Activated B cell treated with CpG ODN at 0.5 μM for 24 hours (primary cell): ENCODE results near the gene OLFML2A. TPM values are rescaled to one million over a fixed set of nuclear protein-coding genes. Genes with fewer than 3 reads are reported as not detected.
A peak's percentile ranks its signal among the peaks of the same experiment; 100 is the strongest.
"Not testable (repeated sequence)": the region's sequence is repeated elsewhere in the genome, so short reads cannot be mapped to it uniquely, and the experiment has no call there.

Experiments
- ATAC-seq: fragments of 200-7000 bp; cut with Tn5 transposase; one replicate; pipeline ENCODE4 v1.10.0; 2021; ENCODE audit warnings: low read depth, mild to moderate bottlenecking, moderate library complexity
- CTCF ChIA-PET: fragments of 350-600 bp; sonication (Branson Sonifier 250); formaldehyde crosslinking; loops from one replicate; lab custom pipeline; 2021; ENCODE audit warnings: antibody characterized with exemption; lab: Charles Lee
- POLR2A ChIA-PET: fragments of 350-600 bp; sonication (Branson Sonifier 250); formaldehyde crosslinking; loops from one replicate; lab custom pipeline; 2021; ENCODE audit warnings: antibody characterized with exemption; lab: Charles Lee
- DNase-seq: peaks from one replicate; pipeline ENCODE4 v3.0.0; 2022
- H3K27ac Mint-ChIP-seq: one replicate; pipeline ENCODE4 v1.8.0; 2020; ENCODE audit warnings: mixed read lengths
- H3K27me3 Mint-ChIP-seq: one replicate; pipeline ENCODE4 v1.8.0; 2021; ENCODE audit warnings: mixed read lengths
- H3K36me3 Mint-ChIP-seq: one replicate; pipeline ENCODE4 v1.8.0; 2021; ENCODE audit warnings: low read depth, mixed read lengths
- H3K4me1 Mint-ChIP-seq: one replicate; pipeline ENCODE4 v1.8.0; 2021; ENCODE audit warnings: mixed read lengths
- H3K4me3 Mint-ChIP-seq: one replicate; pipeline ENCODE4 v1.8.0; 2020; ENCODE audit warnings: mild to moderate bottlenecking, mixed read lengths
- H3K9me3 Mint-ChIP-seq: one replicate; pipeline ENCODE4 v1.8.0; 2020; ENCODE audit warnings: mixed read lengths
- CTCF ChIP-seq: fragments of 200-600 bp; IDR thresholded peaks from one replicate; pipeline ENCODE4 v1.8.0; 2022; ENCODE audit warnings: antibody characterized with exemption, mild to moderate bottlenecking
- intact Hi-C: fragments of 100-400 bp; cut with micrococcal nuclease; formaldehyde crosslinking; loops from one replicate; pipeline ENCODE4 v1.15.1; 2024
- total RNA-seq: library from RNA; stranded (reverse); gene quantifications from 2 replicates; pipeline ENCODE4 v1.2.3, GENCODE V29; 2022

The OLFML2A gene
- total RNA-seq, 1 donor from 2014 or later, result 0.78 TPM

- Mint-ChIP-seq H3K27me3 (peaks cover 40% of the 10 kb centered on the region), H3K27ac (peak within 1 kb of the TSS; percentile 89), H3K9me3 (no peaks in the 10 kb centered on the region), H3K36me3 (peaks cover 6% of the 10 kb centered on the region), H3K4me1 (peaks cover 38% of the 10 kb centered on the region), H3K4me3 (peak within 1 kb of the TSS; percentile 90)
- TF ChIP-seq CTCF, result no peak
- ChIA-PET POLR2A (interaction anchor here (0.5 to 2.6 kb wide), 8 partner anchors 29 to 524 kb away, joined by 3 to 23 read pairs (median 6); partner anchors contain the start of genes ARPC5L, HSPA5, RPL35 and WDR38), CTCF (interaction anchor here (0.6 to 10.3 kb wide), 7 partner anchors 29 to 591 kb away, joined by 3 to 216 read pairs (median 14); partner anchors contain the start of genes ARPC5L, RPL35, SCAI and WDR38)
- peak; percentile 90 for ATAC-seq
- peak; percentile 94 for DNase-seq
- intact Hi-C loops, result loop anchor here (1.0 to 5.0 kb wide), 8 partner anchors 92 to 470 kb away; partner anchors contain the start of genes ARPC5L, GOLGA1, HSPA5 and PPP6C
These were observed 5.7 kb upstream of the OLFML2A start, which contains the start of gene NR6A1 for GRCh38 chr9:124771021-124771866. Gene NR6A1, minus strand, starts transcription at chr9:124771311.

GRCh38 chr9:124771867-124772679 lies 4.9 kb upstream of the OLFML2A start:
- peak; percentile 81 for TF ChIP-seq CTCF
- DNase-seq (peak; percentile 57), ATAC-seq (no peak)
- Mint-ChIP-seq H3K36me3 (peaks cover 6% of the 10 kb centered on the region), H3K4me3 (peak overlapping the region; percentile 88), H3K27me3 (peaks cover 38% of the 10 kb centered on the region), H3K9me3 (no peaks in the 10 kb centered on the region), H3K4me1 (peaks cover 43% of the 10 kb centered on the region), H3K27ac (peak overlapping the region; percentile 53)
- ChIA-PET CTCF (interaction anchor here (0.6 to 10.3 kb wide), 8 partner anchors 29 to 590 kb away, joined by 3 to 216 read pairs (median 11); partner anchors contain the start of genes ARPC5L, RPL35, SCAI and WDR38), POLR2A (interaction anchor here (0.6 to 2.6 kb wide), 7 partner anchors 28 to 357 kb away, joined by 3 to 23 read pairs (median 4); partner anchors contain the start of genes ARPC5L, RPL35 and WDR38)
- intact Hi-C loops, result loop anchor here (1.0 to 5.0 kb wide), 8 partner anchors 91 to 469 kb away; partner anchors contain the start of genes ARPC5L, GOLGA1, HSPA5 and PPP6C

- not testable (repeated sequence) for DNase-seq, ATAC-seq, H3K9me3 Mint-ChIP-seq, H3K36me3 Mint-ChIP-seq
- Mint-ChIP-seq H3K27ac (peak overlapping the region; percentile 53), H3K4me3 (peak overlapping the region; percentile 88), H3K27me3 (peaks cover 33% of the 10 kb centered on the region), H3K4me1 (peaks cover 43% of the 10 kb centered on the region)
- ChIA-PET CTCF (interaction anchor here (0.7 to 10.3 kb wide), 9 partner anchors 8 to 370 kb away, joined by 3 to 216 read pairs (median 8); partner anchors contain the start of genes ARPC5L, RPL35, SCAI and WDR38), POLR2A (interaction anchor here (0.7 to 1.2 kb wide), 3 partner anchors 28 to 80 kb away, joined by 3 to 4 read pairs (median 3); partner anchors contain the start of gene WDR38)
- intact Hi-C loops, result loop anchor here (5.0 kb wide), 1 partner anchor 156 kb away; no protein-coding TSS in a partner anchor
These were observed 4.1 kb upstream of the OLFML2A start for GRCh38 chr9:124772877-124773276.

- no peak overlapping the region for H3K27ac Mint-ChIP-seq
- H3K9me3 Mint-ChIP-seq, result no peaks in the 10 kb centered on the region
- ChIA-PET CTCF (interaction anchor here (0.7 to 10.3 kb wide), 7 partner anchors 9 to 124 kb away, joined by 3 to 216 read pairs (median 4); partner anchors contain the start of gene WDR38), POLR2A (interaction anchor here (0.7 to 1.2 kb wide), 2 partner anchors 27 to 80 kb away, joined by 3 to 4 read pairs; partner anchors contain the start of gene WDR38)
- peaks cover 43% of the 10 kb centered on the region for H3K4me1 Mint-ChIP-seq
- peaks cover 31% of the 10 kb centered on the region for H3K27me3 Mint-ChIP-seq
- DNase-seq, result no peak
- H3K36me3 Mint-ChIP-seq, result peaks cover 6% of the 10 kb centered on the region
- ATAC-seq, result no peak
- peak overlapping the region; percentile 32 for H3K4me3 Mint-ChIP-seq
- TF ChIP-seq CTCF, result no peak
- intact Hi-C loops, result loop anchor here (1.0 to 5.0 kb wide), 5 partner anchors 27 to 601 kb away; partner anchors contain the start of gene WDR38
These were observed 3.3 kb upstream of the OLFML2A start for GRCh38 chr9:124773473-124774128.
